Mesendoderm (in vitro differentiated cells): ENCODE data around the gene SLC48A1.

ENCODE experiments used
- DNase-seq: peaks from one replicate; pipeline ENCODE4 v3.0.0; 2013
- H2AK5ac ChIP-seq: 2 replicates; pipeline ENCODE4 v1.6.1; 2013; ENCODE audit warnings: low read length, inconsistent platforms
- H2BK120ac ChIP-seq: 2 replicates; pipeline ENCODE4 v1.6.1; 2013; ENCODE audit warnings: low read depth, mild to moderate bottlenecking, low read length, moderate library complexity, mixed read lengths
- H2BK15ac ChIP-seq: replicated peaks from 2 replicates; pipeline ENCODE4 v1.6.1; 2013; ENCODE audit warnings: low read depth, mild to moderate bottlenecking, moderate library complexity
- H2BK5ac ChIP-seq: 2 replicates; pipeline ENCODE4 v1.6.1; 2013; ENCODE audit warnings: low read length, inconsistent platforms
- H3K18ac ChIP-seq: 2 replicates; pipeline ENCODE4 v1.6.1; 2013; ENCODE audit warnings: mild to moderate bottlenecking, low read length, mixed read lengths
- H3K23ac ChIP-seq: one replicate; pipeline ENCODE4 v1.6.1; 2013; ENCODE audit warnings: low read length
- H3K27ac ChIP-seq: 2 replicates; pipeline ENCODE4 v1.5.1; 2013; ENCODE audit warnings: low read depth, mild to moderate bottlenecking, inconsistent platforms, low read length, moderate library complexity
- H3K27me3 ChIP-seq: 2 replicates; pipeline ENCODE4 v1.6.1; 2013; ENCODE audit warnings: low read length, control low read depth, mild to moderate bottlenecking, inconsistent platforms; ENCODE audit not compliant: insufficient read depth, poor library complexity
- H3K36me3 ChIP-seq: 2 replicates; pipeline ENCODE4 v1.6.1; 2013; ENCODE audit warnings: low read length, inconsistent platforms; ENCODE audit not compliant: control insufficient read depth, insufficient read depth
- H3K4ac ChIP-seq: one replicate; pipeline ENCODE4 v1.6.1; 2013; ENCODE audit warnings: low read depth, mild to moderate bottlenecking, low read length, moderate library complexity
- H3K4me1 ChIP-seq: 2 replicates; pipeline ENCODE4 v1.6.1; 2013; ENCODE audit warnings: low read depth, low read length, inconsistent platforms; ENCODE audit not compliant: control insufficient read depth
- H3K4me2 ChIP-seq: 2 replicates; pipeline ENCODE4 v1.6.1; 2013; ENCODE audit warnings: low read length
- H3K4me3 ChIP-seq: 2 replicates; pipeline ENCODE4 v1.5.1; 2013; ENCODE audit warnings: mild to moderate bottlenecking, low read length
- H3K56ac ChIP-seq: one replicate; pipeline ENCODE4 v1.6.1; 2013; ENCODE audit warnings: low read length
- H3K79me1 ChIP-seq: 2 replicates; pipeline ENCODE4 v1.6.1; 2013; ENCODE audit warnings: low read length, inconsistent platforms
- H3K79me2 ChIP-seq: 2 replicates; pipeline ENCODE4 v1.6.1; 2013; ENCODE audit warnings: mild to moderate bottlenecking, low read length; ENCODE audit not compliant: control insufficient read depth, insufficient read depth
- H3K9ac ChIP-seq: 2 replicates; pipeline ENCODE4 v1.6.1; 2013; ENCODE audit warnings: low read length, inconsistent platforms
- H4K5ac ChIP-seq: one replicate; pipeline ENCODE4 v1.6.1; 2013; ENCODE audit warnings: low read length
- H4K8ac ChIP-seq: one replicate; pipeline ENCODE4 v1.6.1; 2013; ENCODE audit warnings: low read depth, mild to moderate bottlenecking, control low read depth, low read length, moderate library complexity
- WGBS: extraction: QIAGEN DNeasy Blood & Tissue Kit; methylation state at CpG from one replicate; pipeline ENCODE4 v1.1.7; 2013; ENCODE audit warnings: low lambda C conversion rate, missing lambda C conversion rate; ENCODE audit not compliant: insufficient coverage; ENCODE audit errors: extremely low coverage; 5-methylcytosine and 5-hydroxymethylcytosine counted together

SLC48A1 gene

GRCh38 chr12:47783024-47783755, 10.2 kb downstream of the SLC48A1 start:
- no peak overlapping the region for H3K23ac ChIP-seq
- H3K4me3 ChIP-seq, result no peak overlapping the region
- no peak overlapping the region for H2AK5ac ChIP-seq
- no peaks in the 10 kb centered on the region for H3K27me3 ChIP-seq
- no peak overlapping the region for H3K56ac ChIP-seq
- H3K18ac ChIP-seq, result no peak overlapping the region
- DNase-seq, result no peak
- H2BK15ac ChIP-seq, result no peak overlapping the region
- no peaks in the 10 kb centered on the region for H3K4me1 ChIP-seq
- H3K36me3 ChIP-seq, result peaks cover 26% of the 10 kb centered on the region
- H3K27ac ChIP-seq, result no peak overlapping the region
- no peak overlapping the region for H2BK120ac ChIP-seq
- no peak overlapping the region for H3K4ac ChIP-seq
- H4K5ac ChIP-seq, result no peak overlapping the region
- WGBS, result no CpG with 5 or more reads among the region's 17 CpGs
- no peak overlapping the region for H4K8ac ChIP-seq
- no peaks in the 10 kb centered on the region for H3K79me1 ChIP-seq
- no peak overlapping the region for H3K9ac ChIP-seq
- H3K4me2 ChIP-seq, result no peak overlapping the region
- H2BK5ac ChIP-seq, result no peak overlapping the region
- H3K79me2 ChIP-seq, result no peaks in the 10 kb centered on the region

- H4K8ac ChIP-seq, result no peak overlapping the region
- H2BK5ac ChIP-seq, result no peak overlapping the region
- H3K79me1 ChIP-seq, result no peaks in the 10 kb centered on the region
- no peak overlapping the region for H3K4me3 ChIP-seq
- no peaks in the 10 kb centered on the region for H3K27me3 ChIP-seq
- no peaks in the 10 kb centered on the region for H3K79me2 ChIP-seq
- H3K9ac ChIP-seq, result no peak overlapping the region
- peaks cover 32% of the 10 kb centered on the region for H3K36me3 ChIP-seq
- H3K27ac ChIP-seq, result no peak overlapping the region
- DNase-seq, result no peak
- no peak overlapping the region for H3K23ac ChIP-seq
- no CpG with 5 or more reads among the region's 20 CpGs for WGBS
- no peak overlapping the region for H2AK5ac ChIP-seq
- H3K4me1 ChIP-seq, result no peaks in the 10 kb centered on the region
- no peak overlapping the region for H3K4me2 ChIP-seq
- no peak overlapping the region for H2BK15ac ChIP-seq
- H4K5ac ChIP-seq, result no peak overlapping the region
- H3K4ac ChIP-seq, result no peak overlapping the region
- H2BK120ac ChIP-seq, result no peak overlapping the region
- no peak overlapping the region for H3K18ac ChIP-seq
- no peak overlapping the region for H3K56ac ChIP-seq
Observed at GRCh38 chr12:47783821-47784819, 11.1 kb downstream of the SLC48A1 start.

- no peak overlapping the region for H3K56ac ChIP-seq
- DNase-seq, result no peak
- no peaks in the 10 kb centered on the region for H3K4me1 ChIP-seq
- no peak overlapping the region for H3K18ac ChIP-seq
- no peak overlapping the region for H3K4me3 ChIP-seq
- no peaks in the 10 kb centered on the region for H3K79me1 ChIP-seq
- no peak overlapping the region for H2BK15ac ChIP-seq
- no peak overlapping the region for H3K23ac ChIP-seq
- no peaks in the 10 kb centered on the region for H3K27me3 ChIP-seq
- H2BK5ac ChIP-seq, result no peak overlapping the region
- no peak overlapping the region for H4K8ac ChIP-seq
- H2BK120ac ChIP-seq, result no peak overlapping the region
- peaks cover 36% of the 10 kb centered on the region for H3K36me3 ChIP-seq
- no CpG with 5 or more reads among the region's 15 CpGs for WGBS
- no peak overlapping the region for H3K9ac ChIP-seq
- H4K5ac ChIP-seq, result no peak overlapping the region
- H3K27ac ChIP-seq, result no peak overlapping the region
- no peak overlapping the region for H3K4ac ChIP-seq
- no peak overlapping the region for H3K4me2 ChIP-seq
- H3K79me2 ChIP-seq, result no peaks in the 10 kb centered on the region
- H2AK5ac ChIP-seq, result no peak overlapping the region
Observed at GRCh38 chr12:47785036-47785886, 12.2 kb downstream of the SLC48A1 start.

GRCh38 chr12:47785887-47786661, 13.0 kb downstream of the SLC48A1 start:
- DNase-seq, result no peak
- no peak overlapping the region for H2BK5ac ChIP-seq

DNA sequence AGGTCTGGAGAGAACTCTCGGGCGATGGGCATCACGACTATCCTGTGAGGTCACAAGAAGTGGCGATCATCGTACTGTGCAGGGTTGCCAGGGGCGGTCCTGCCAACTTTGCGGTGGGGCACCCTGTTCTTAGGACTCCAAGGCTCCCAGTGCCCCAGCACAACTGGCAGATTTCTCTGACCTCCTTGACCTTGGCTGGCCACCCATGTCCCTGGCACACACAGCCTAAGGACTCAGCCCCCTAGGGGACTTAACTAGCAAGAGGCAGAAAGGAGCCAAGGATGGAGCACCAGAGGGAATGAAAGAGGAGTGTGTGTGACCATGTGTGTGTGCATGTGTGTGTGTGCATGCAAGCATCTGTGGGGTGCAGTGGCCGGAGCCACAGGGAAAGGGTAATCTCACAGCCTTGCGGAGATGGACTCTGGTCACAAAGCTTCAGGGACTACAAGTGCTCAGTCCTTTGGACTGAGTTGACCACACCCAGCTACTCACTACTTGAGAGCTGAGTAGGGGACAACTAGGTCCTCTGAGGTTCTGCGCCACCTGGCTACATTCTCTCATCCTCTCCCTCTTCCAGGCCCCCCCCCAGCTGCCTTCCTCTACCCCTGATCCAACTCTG, 13.7 kb downstream of the SLC48A1 start:
- Histone ChIP-seq H3K79me2 (no peaks in the 10 kb centered on the region), H3K9ac (no peak overlapping the region), H3K27me3 (no peaks in the 10 kb centered on the region), H3K4me2 (no peak overlapping the region), H2BK120ac (no peak overlapping the region), H3K18ac (no peak overlapping the region), H3K4me3 (no peak overlapping the region), H3K27ac (no peak overlapping the region), H3K79me1 (no peaks in the 10 kb centered on the region), H3K56ac (no peak overlapping the region), H3K23ac (no peak overlapping the region), H3K4ac (no peak overlapping the region), H2AK5ac (no peak overlapping the region), H2BK15ac (no peak overlapping the region), H4K8ac (no peak overlapping the region), H3K36me3 (peaks cover 39% of the 10 kb centered on the region), H2BK5ac (no peak overlapping the region), H4K5ac (no peak overlapping the region), H3K4me1 (no peaks in the 10 kb centered on the region)
- WGBS, result no CpG with 5 or more reads among the region's 10 CpGs
- no peak for DNase-seq

More at GRCh38 chr12:47785887-47786661, 13.0 kb downstream of the SLC48A1 start:
- Histone ChIP-seq H3K4me1 (no peaks in the 10 kb centered on the region), H3K56ac (no peak overlapping the region), H4K8ac (no peak overlapping the region), H3K18ac (no peak overlapping the region), H3K9ac (no peak overlapping the region), H3K23ac (no peak overlapping the region), H4K5ac (no peak overlapping the region), H3K4me2 (no peak overlapping the region), H3K4me3 (no peak overlapping the region), H2BK15ac (no peak overlapping the region), H3K27me3 (no peaks in the 10 kb centered on the region), H3K36me3 (peaks cover 36% of the 10 kb centered on the region), H3K4ac (no peak overlapping the region), H3K79me2 (no peaks in the 10 kb centered on the region), H2BK120ac (no peak overlapping the region), H2AK5ac (no peak overlapping the region), H3K27ac (no peak overlapping the region), H3K79me1 (no peaks in the 10 kb centered on the region)
- no CpG with 5 or more reads among the region's 11 CpGs for WGBS
